K562 (cell line): ENCODE results near the gene DRICH1. TPM values are rescaled to one million over a fixed set of nuclear protein-coding genes. Genes with fewer than 3 reads are reported as not detected.

Source experiments
- ATAC-seq: fragments of 200-7000 bp; cut with Tn5 transposase; 3 replicates; pipeline ENCODE4 v1.9.1; 2020; ENCODE audit warnings: moderate library complexity
- Bru-seq: library from RNA; stranded (reverse); fragments of 400-500 nt; gene quantifications from one replicate; lab custom pipeline; 2021; lab: Mats Ljungman, UMichigan
- BruChase-seq, 2 experiments: library from RNA; stranded (reverse); fragments of 400-500 nt; gene quantifications; one replicate each; lab custom pipeline; 2021; lab: Mats Ljungman, UMichigan
- BruUV-seq: library from RNA; stranded (reverse); fragments of 400-500 nt; replicated peaks from 2 replicates; lab custom pipeline; 2021; lab: Mats Ljungman, UMichigan
- CTCF ChIA-PET: fragments of 300-600 bp; formaldehyde crosslinking; extraction: SDS; loops from one replicate; lab custom pipeline; 2021; ENCODE audit warnings: low intra/inter-chr PET ratio; lab: Yijun Ruan, JAX
- POLR2A ChIA-PET: fragments of 300-600, 350-650 bp; sonication (Branson Sonifier 250); formaldehyde crosslinking; extraction: SDS; loops from one replicate; lab custom pipeline; 2021; ENCODE audit warnings: antibody characterized with exemption, inconsistent platforms; lab: Yijun Ruan, JAX
- DNase-seq, 4 experiments: peaks; one replicate each; pipeline versions ENCODE4 v3.0.0 to v3.0.0-alpha.2; 2011 to 2018; ENCODE audit warnings: low spot score in 3 of 4, mixed read lengths in 3 of 4; ENCODE audit errors: extremely low read depth in 1 of 4
- FAIRE-seq: peaks from 2 replicates; lab custom pipeline; 2011; peaks lifted over from hg19 to GRCh38; lab: Jason Lieb, UNC
- H2AFZ ChIP-seq: 2 replicates; pipeline ENCODE4 v1.6.0; 2011; ENCODE audit warnings: low read depth, low read length, control low read depth, inconsistent platforms
- H3K27ac ChIP-seq: fragments of 200-600 bp; 3 replicates; pipeline ENCODE4 v1.8.0; 2011; ENCODE audit warnings: low read depth, mild to moderate bottlenecking, control low read depth, inconsistent platforms, low read length, moderate library complexity, mixed read lengths; ENCODE audit errors: extremely low read depth
- H3K27me3 ChIP-seq, 2 experiments: fragments of 300-600 bp in 1 of 2; 2 replicates in 1 of 2; 3 replicates in 1 of 2; pipeline versions ENCODE4 v1.6.0 to v1.8.0; 2011; ENCODE audit warnings: inconsistent platforms in 2 of 2, low read length in 2 of 2, mild to moderate bottlenecking in 1 of 2, mixed read lengths in 1 of 2, moderate library complexity in 1 of 2; ENCODE audit not compliant: control insufficient read depth in 2 of 2, insufficient read depth in 2 of 2
- H3K36me3 ChIP-seq: fragments of 300-600 bp; 3 replicates; pipeline ENCODE4 v1.8.0; 2011; ENCODE audit warnings: mild to moderate bottlenecking, low read length, inconsistent platforms; ENCODE audit not compliant: control insufficient read depth, insufficient read depth
- H3K4me1 ChIP-seq, 2 experiments: fragments of 200-600 bp in 1 of 2; replicated peaks in 1 of 2; 2 replicates in 1 of 2; 3 replicates in 1 of 2; pipeline versions ENCODE4 v1.5.1 to v1.8.0; 2011; ENCODE audit warnings: inconsistent platforms in 2 of 2, low read length in 2 of 2, mild to moderate bottlenecking in 1 of 2, mixed read lengths in 1 of 2, moderate library complexity in 1 of 2; ENCODE audit not compliant: control insufficient read depth in 2 of 2, insufficient read depth in 2 of 2
- H3K4me2 ChIP-seq: 2 replicates; pipeline ENCODE4 v1.6.1; 2011; ENCODE audit warnings: low read length, control low read depth, inconsistent platforms, mixed read lengths; ENCODE audit not compliant: insufficient read depth
- H3K4me3 ChIP-seq: fragments of 200-600 bp; sonication (generic), shearing (Covaris generic); 2 replicates; pipeline ENCODE4 v1.5.1; 2016; ENCODE audit warnings: control low read depth, inconsistent platforms
- H3K79me2 ChIP-seq: fragments of 200-600 bp; 3 replicates; pipeline ENCODE4 v1.8.0; 2011; ENCODE audit warnings: low read length, inconsistent platforms; ENCODE audit not compliant: control insufficient read depth, insufficient read depth
- H3K9ac ChIP-seq, 2 experiments: 2 replicates each; pipeline versions ENCODE4 v1.6.0 to v1.6.1; 2011; ENCODE audit warnings: low read depth in 2 of 2, low read length in 2 of 2, control low read depth in 1 of 2, inconsistent platforms in 1 of 2, mild to moderate bottlenecking in 1 of 2, mixed read lengths in 1 of 2; ENCODE audit not compliant: insufficient read depth in 1 of 2
- H3K9me1 ChIP-seq: one replicate; pipeline ENCODE4 v1.6.0; 2011; ENCODE audit warnings: inconsistent platforms, mild to moderate bottlenecking, low read length, moderate library complexity; ENCODE audit not compliant: control insufficient read depth, insufficient read depth
- H3K9me3 ChIP-seq: replicated peaks from 2 replicates; pipeline ENCODE4 v1.5.1; 2011; ENCODE audit warnings: low read depth, low read length, inconsistent platforms; ENCODE audit not compliant: control insufficient read depth, insufficient read depth
- H4K20me1 ChIP-seq: replicated peaks from 2 replicates; pipeline ENCODE4 v1.6.1; 2011; ENCODE audit warnings: low read length, inconsistent platforms, mixed read lengths; ENCODE audit not compliant: control insufficient read depth, insufficient read depth
- GTF2A2 ChIP-seq: IDR thresholded peaks from 2 replicates; pipeline ENCODE4 v1.6.1; 2016; ENCODE audit warnings: mild to moderate bottlenecking, missing genetic modification characterization, missing compliant biosample characterization
- ILK ChIP-seq: fragments of 450-650 bp; IDR thresholded peaks from 2 replicates; pipeline ENCODE4 v1.6.1; 2016; ENCODE audit warnings: missing genetic modification characterization, low read depth, mild to moderate bottlenecking, missing compliant biosample characterization, moderate library complexity, borderline replicate concordance
- JUND ChIP-seq, 2 experiments: IDR thresholded peaks; 2 replicates in 1 of 2; 3 replicates in 1 of 2; pipeline ENCODE4 v1.6.1; 2011; ENCODE audit warnings: borderline replicate concordance in 2 of 2, low read depth in 2 of 2, low read length in 2 of 2, improper control_type of control experiment in 1 of 2, missing biosample characterization in 1 of 2, missing genetic modification characterization in 1 of 2, missing genetic modification reagents in 1 of 2
- KHSRP ChIP-seq: fragments of 450-650 bp; IDR thresholded peaks from 2 replicates; pipeline ENCODE4 v1.6.1; 2017
- WGBS: fragments of 100-300 bp; shearing (Covaris generic); methylation state at CpG from one replicate; pipeline ENCODE4 v1.1.6; 2016; ENCODE audit warnings: low coverage, mixed read lengths; ENCODE audit not compliant: insufficient coverage; ENCODE audit errors: missing lambda C conversion rate; 5-methylcytosine and 5-hydroxymethylcytosine counted together
- in situ Hi-C: fragments of 300-500 bp; cut with MboI; formaldehyde crosslinking; loops from 4 replicates; pipeline ENCODE4 v1.15.0; 2018; ENCODE audit warnings: inconsistent platforms, mixed read lengths
- intact Hi-C: fragments of 100-400 bp; cut with micrococcal nuclease; formaldehyde crosslinking; loops from 2 replicates; pipeline ENCODE4 v1.14.2; 2022
- long read RNA-seq, 3 experiments: library from polyadenylated mRNA in 2 of 3; library from RNA in 1 of 3; unstranded in 2 of 3; stranded (forward) in 1 of 3; transcript quantifications; one replicate each; pipeline ENCODE4 v2.0.0, GENCODE V29; 2019 to 2022
- polyA minus RNA-seq, 3 experiments: library from RNA; depleted of rRNA, polyadenylated mRNA; stranded (reverse); fragments of >200 nt; gene quantifications; 2 replicates each; pipeline ENCODE4 v1.2.3, GENCODE V29; 2011
- polyA plus RNA-seq, 8 experiments: library from polyadenylated mRNA; depleted of rRNA in 4 of 8; stranded (reverse) in 5 of 8; unstranded in 3 of 8; fragments of >200 nt; fragmentation: Nextera tagmentation in 2 of 8; fragmentation: Illumina TruSeq in 1 of 8; extraction: Ambion mirVana in 2 of 8; extraction: Trizol in 1 of 8; gene quantifications; 2 replicates each; pipeline versions ENCODE4 v1.2.1 to v1.2.3, GENCODE V29; 2011 to 2014; ENCODE audit warnings: inconsistent platforms in 1 of 8, missing spikeins in 1 of 8
- total RNA-seq, 7 experiments: library from RNA; depleted of rRNA in 6 of 7; stranded (reverse); fragments of >200 nt in 6 of 7; fragmentation: Illumina TruSeq in 2 of 7; extraction: Trizol in 2 of 7; gene quantifications; 2 replicates each; pipeline versions ENCODE4 v1.2.1 to v1.2.3, GENCODE V29; 2011 to 2021; ENCODE audit warnings: low replicate concordance in 1 of 7
- TF ChIP-seq, protein P1 (sequence below): IDR thresholded peaks from 2 replicates; pipeline ENCODE4 v1.6.1; 2016; ENCODE audit warnings: missing genetic modification characterization, missing compliant biosample characterization
- TF ChIP-seq, protein P2 (sequence below), 2 experiments: fragments of 450-650 bp in 1 of 2; IDR thresholded peaks; 2 replicates each; pipeline ENCODE4 v1.6.1; 2011 to 2017; ENCODE audit warnings: low read depth in 2 of 2, antibody characterized with exemption in 1 of 2, borderline replicate concordance in 1 of 2, low read length in 1 of 2, mild to moderate bottlenecking in 1 of 2, mixed read lengths in 1 of 2; ENCODE audit not compliant: control insufficient read depth in 1 of 2

The DRICH1 gene
- total RNA-seq (2011; cell fraction: chromatin; rRNA removed; ENCODE audit: low replicate concordance): 0.86 and 0.99 TPM in 2 replicates
- 0.39 and 0.50 TPM in 2 replicates for total RNA-seq (2011; cell fraction: nucleolus; rRNA removed)
- 0.37 and 0.76 TPM in 2 replicates for total RNA-seq (2011; cell fraction: nucleoplasm; rRNA removed)
- total RNA-seq (2014; rRNA removed): 0.14 and 0.49 TPM in 2 replicates
- 0.36 TPM in 1 of 2 replicates, not detected in the other for total RNA-seq (2014; rRNA removed; fragmentation: Illumina TruSeq; extraction: Trizol)
- total RNA-seq (2015; rRNA removed; fragmentation: Illumina TruSeq; extraction: Trizol): 0.41 TPM in 1 of 2 replicates, not detected in the other
- 0.29 TPM in 1 of 2 replicates, not detected in the other for total RNA-seq (2021)
- polyA plus RNA-seq (2011; rRNA removed): 0.10 and 0.39 TPM in 2 replicates
- polyA plus RNA-seq (2011; cell fraction: cytosol; rRNA removed): 0.09 TPM in 1 of 2 replicates, not detected in the other
- 0.80 and 1.2 TPM in 2 replicates for polyA plus RNA-seq (2011; cell fraction: nucleus; rRNA removed)
- 0.30 and 0.36 TPM in 2 replicates for polyA plus RNA-seq (2012)
- polyA plus RNA-seq (2014; fragmentation: Illumina TruSeq; extraction: Trizol): not detected in 2 replicates
- under 1 TPM; 0.07 to 0.08 TPM for polyA plus RNA-seq (2014; fragmentation: Nextera tagmentation; extraction: Ambion mirVana)
- polyA plus RNA-seq (2014; rRNA removed): 0.17 TPM in 1 of 2 replicates, not detected in the other
- 0.33 and 1.4 TPM in 2 replicates for polyA minus RNA-seq (2011; rRNA and poly(A)+ RNA removed)
- not detected in 2 replicates for polyA minus RNA-seq (2011; cell fraction: cytosol; rRNA and poly(A)+ RNA removed)
- polyA minus RNA-seq (2011; cell fraction: nucleus; rRNA and poly(A)+ RNA removed): 0.33 TPM in 1 of 2 replicates, not detected in the other
- percentile 28 among the genes with signal in this experiment for Bru-seq, nascent RNA
- BruChase-seq, experiment 1, labeled RNA remaining after a 2-hour chase: percentile 17 among the genes with signal in this experiment
- percentile 15 among the genes with signal in this experiment for BruChase-seq, experiment 2, labeled RNA remaining after a 6-hour chase
- long read RNA-seq, experiment 1: 0 reads
- long read RNA-seq, experiment 2: 0 reads
- long read RNA-seq, experiment 3: 0 reads

- Histone ChIP-seq H3K9me1 (no peaks in the 10 kb centered on the region), H3K4me3 (no peak within 1 kb of the TSS), H3K9ac (no peak within 1 kb of the TSS), H3K4me1 (no peaks in the 10 kb centered on the region; a peak in 2 of 5 replicates), H3K36me3 (no peaks in the 10 kb centered on the region), H3K79me2 (no peaks in the 10 kb centered on the region), H3K27me3 (no peaks in the 10 kb centered on the region), H3K4me2 (no peak within 1 kb of the TSS), H4K20me1 (no peaks in the 10 kb centered on the region), H3K27ac (no peak within 1 kb of the TSS), H3K9me3 (no peaks in the 10 kb centered on the region), H2AFZ (no peak within 1 kb of the TSS)
- in situ Hi-C loops (loop anchor here (10.0 kb wide), 1 partner anchor 1693 kb away; no protein-coding TSS in a partner anchor), intact Hi-C loops (no loop called here)
- no peak for TF ChIP-seq KHSRP
- TF ChIP-seq JUND (IDR thresholded peaks at IDR 0.05; ENCODE audit: borderline replicate concordance, low read depth, low read length): no peak
- TF ChIP-seq JUND (tag; IDR thresholded peaks at IDR 0.05; ENCODE audit: borderline replicate concordance, low read depth, low read length): no peak
- no peak for TF ChIP-seq GTF2A2 (tag)
- TF ChIP-seq, protein P1, sequence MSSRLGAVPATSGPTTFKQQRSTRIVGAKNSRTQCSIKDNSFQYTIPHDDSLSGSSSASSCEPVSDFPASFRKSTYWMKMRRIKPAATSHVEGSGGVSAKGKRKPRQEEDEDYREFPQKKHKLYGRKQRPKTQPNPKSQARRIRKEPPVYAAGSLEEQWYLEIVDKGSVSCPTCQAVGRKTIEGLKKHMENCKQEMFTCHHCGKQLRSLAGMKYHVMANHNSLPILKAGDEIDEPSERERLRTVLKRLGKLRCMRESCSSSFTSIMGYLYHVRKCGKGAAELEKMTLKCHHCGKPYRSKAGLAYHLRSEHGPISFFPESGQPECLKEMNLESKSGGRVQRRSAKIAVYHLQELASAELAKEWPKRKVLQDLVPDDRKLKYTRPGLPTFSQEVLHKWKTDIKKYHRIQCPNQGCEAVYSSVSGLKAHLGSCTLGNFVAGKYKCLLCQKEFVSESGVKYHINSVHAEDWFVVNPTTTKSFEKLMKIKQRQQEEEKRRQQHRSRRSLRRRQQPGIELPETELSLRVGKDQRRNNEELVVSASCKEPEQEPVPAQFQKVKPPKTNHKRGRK (tag): no peak
- TF ChIP-seq, protein P2, sequence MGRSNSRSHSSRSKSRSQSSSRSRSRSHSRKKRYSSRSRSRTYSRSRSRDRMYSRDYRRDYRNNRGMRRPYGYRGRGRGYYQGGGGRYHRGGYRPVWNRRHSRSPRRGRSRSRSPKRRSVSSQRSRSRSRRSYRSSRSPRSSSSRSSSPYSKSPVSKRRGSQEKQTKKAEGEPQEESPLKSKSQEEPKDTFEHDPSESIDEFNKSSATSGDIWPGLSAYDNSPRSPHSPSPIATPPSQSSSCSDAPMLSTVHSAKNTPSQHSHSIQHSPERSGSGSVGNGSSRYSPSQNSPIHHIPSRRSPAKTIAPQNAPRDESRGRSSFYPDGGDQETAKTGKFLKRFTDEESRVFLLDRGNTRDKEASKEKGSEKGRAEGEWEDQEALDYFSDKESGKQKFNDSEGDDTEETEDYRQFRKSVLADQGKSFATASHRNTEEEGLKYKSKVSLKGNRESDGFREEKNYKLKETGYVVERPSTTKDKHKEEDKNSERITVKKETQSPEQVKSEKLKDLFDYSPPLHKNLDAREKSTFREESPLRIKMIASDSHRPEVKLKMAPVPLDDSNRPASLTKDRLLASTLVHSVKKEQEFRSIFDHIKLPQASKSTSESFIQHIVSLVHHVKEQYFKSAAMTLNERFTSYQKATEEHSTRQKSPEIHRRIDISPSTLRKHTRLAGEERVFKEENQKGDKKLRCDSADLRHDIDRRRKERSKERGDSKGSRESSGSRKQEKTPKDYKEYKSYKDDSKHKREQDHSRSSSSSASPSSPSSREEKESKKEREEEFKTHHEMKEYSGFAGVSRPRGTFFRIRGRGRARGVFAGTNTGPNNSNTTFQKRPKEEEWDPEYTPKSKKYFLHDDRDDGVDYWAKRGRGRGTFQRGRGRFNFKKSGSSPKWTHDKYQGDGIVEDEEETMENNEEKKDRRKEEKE (IDR thresholded peaks at IDR 0.05; ENCODE audit: borderline replicate concordance in 1 of 2, control insufficient read depth in 1 of 2, low read depth in 2 of 2, low read length in 1 of 2): no peak
- TF ChIP-seq ILK: no peak
- 0% methylated on average over 1 of the region's 2 CpGs for WGBS
- FAIRE-seq: no peak
- ATAC-seq: no peak
- ChIA-PET POLR2A (no interaction called here), CTCF (no interaction called here)
- BruUV-seq: no TSS peak
- no peak for DNase-seq
Measured at GRCh38 chr22:23632178-23632577, at the start of gene DRICH1. Gene DRICH1 (minus strand): TSS chr22:23632321. CDS start chr22:23632023, 298 bp downstream.
